ENCODE results near the gene ANKRD6.

Gene ANKRD6

DNA sequence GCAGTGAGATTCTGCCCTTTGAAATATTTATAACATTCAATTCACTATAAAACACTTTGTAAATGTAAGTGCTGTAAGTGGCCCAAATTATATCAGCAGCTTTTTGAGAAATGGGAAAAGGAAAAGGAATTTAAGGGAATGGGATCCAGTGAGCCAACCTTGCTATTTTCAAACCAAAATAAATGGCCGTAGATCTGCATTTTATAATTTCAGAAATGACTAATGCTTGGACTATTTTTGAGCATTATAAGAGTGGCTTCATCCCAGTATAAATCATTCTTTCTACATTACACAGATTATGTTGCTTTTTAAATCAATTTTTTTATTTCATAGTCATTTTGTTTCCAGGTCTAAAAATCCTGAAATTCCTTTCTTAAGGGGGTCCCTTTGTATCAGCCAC, 49.2 kb downstream of the ANKRD6 start:
- no peaks in the 10 kb centered on the region for H3K4me1 ChIP-seq (ENCODE audit: control insufficient read depth, insufficient read depth, low read length)
- no peaks in the 10 kb centered on the region for H3K27me3 ChIP-seq (ENCODE audit: control insufficient read depth, insufficient read depth, low read length)
- H3K36me3 ChIP-seq (ENCODE audit: control insufficient read depth, insufficient read depth, low read length) = no peaks in the 10 kb centered on the region
- no peaks in the 10 kb centered on the region for H3K9me3 ChIP-seq (ENCODE audit: control insufficient read depth, low read length)
- no peak overlapping the region for H3K4me3 ChIP-seq (ENCODE audit: low read length)
- H3K9ac ChIP-seq (ENCODE audit: low read length) = no peak overlapping the region

DNA sequence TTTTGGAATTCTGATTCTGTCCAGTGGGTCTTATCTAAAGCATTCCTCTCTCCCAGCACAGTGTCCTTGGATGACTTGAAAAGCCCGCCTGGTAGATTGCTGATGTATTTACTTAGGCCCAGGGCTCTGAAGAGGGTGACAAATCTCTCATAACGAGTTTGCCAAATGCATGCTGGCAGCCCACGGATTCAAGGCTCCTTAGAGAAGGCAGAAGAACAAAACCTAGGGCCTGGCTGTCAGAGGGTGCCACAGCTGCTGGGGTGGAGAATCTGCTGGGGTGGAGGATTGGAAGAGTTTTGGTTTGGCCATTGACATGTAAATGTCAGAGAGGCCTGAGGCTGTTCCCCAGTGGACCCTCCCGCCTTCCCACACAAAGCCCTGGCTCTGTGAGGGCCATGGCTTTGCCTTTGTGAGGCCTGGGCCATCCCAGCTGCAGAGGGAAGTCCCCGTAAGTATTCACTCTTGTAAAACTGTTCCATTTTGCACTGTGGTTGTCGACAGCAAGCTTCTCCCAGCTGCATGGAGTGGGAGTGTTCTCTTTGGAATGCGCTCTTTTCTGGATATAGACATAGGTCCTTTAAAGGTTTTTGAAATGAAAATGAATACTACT, 50.3 kb downstream of the ANKRD6 start:
- Histone ChIP-seq H3K36me3 (ENCODE audit: control insufficient read depth, insufficient read depth, low read length) (no peaks in the 10 kb centered on the region), H3K4me1 (ENCODE audit: control insufficient read depth, insufficient read depth, low read length) (no peaks in the 10 kb centered on the region), H3K9me3 (ENCODE audit: control insufficient read depth, low read length) (no peaks in the 10 kb centered on the region), H3K9ac (ENCODE audit: low read length) (no peak overlapping the region), H3K27me3 (ENCODE audit: control insufficient read depth, insufficient read depth, low read length) (no peaks in the 10 kb centered on the region), H3K4me3 (ENCODE audit: low read length) (no peak overlapping the region)

DNA sequence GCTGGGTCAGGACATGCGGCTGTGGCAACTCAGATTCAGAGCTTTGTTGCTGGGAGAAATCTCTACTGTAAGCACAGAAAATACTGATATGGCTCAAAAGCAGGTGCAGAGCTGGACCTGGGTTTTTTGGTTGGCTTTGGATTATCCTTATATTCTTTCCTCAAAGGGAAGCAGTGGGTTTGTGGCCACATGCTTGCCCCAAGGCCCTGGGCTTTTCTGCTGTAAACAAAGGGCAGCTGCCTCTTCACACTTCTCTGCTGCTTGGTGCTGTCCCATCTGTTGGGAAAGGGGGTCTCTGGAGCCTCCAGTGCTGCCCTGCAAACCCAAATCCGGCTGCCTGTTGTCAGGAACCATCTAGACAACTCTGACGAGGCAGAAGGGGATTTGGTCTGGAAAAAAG, 52.4 kb downstream of the ANKRD6 start:
- no peaks in the 10 kb centered on the region for H3K9me3 ChIP-seq (ENCODE audit: control insufficient read depth, low read length)
- no peaks in the 10 kb centered on the region for H3K4me1 ChIP-seq (ENCODE audit: control insufficient read depth, insufficient read depth, low read length)
- no peak overlapping the region for H3K9ac ChIP-seq (ENCODE audit: low read length)
- H3K4me3 ChIP-seq (ENCODE audit: low read length) = no peak overlapping the region
- H3K36me3 ChIP-seq (ENCODE audit: control insufficient read depth, insufficient read depth, low read length) = no peaks in the 10 kb centered on the region
- H3K27me3 ChIP-seq (ENCODE audit: control insufficient read depth, insufficient read depth, low read length) = no peaks in the 10 kb centered on the region

DNA sequence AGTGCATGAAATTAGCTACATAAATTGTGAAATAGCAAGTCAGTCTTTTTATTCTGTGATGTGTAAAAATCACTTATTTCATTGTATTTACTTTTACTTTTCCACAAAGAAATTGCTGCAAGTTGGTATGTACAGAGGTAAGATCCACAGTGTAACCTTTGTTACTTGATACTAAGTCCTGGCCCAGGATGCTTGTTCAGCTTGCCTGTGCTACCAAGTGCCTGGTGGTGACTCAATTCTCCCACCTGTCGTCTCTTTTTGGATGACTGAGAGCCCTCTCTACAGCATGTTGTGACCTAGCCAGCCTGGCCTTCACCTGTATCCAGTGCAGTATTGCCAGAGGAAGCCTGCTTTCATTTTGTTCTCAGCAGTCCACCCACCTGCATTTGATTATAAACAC, 54.9 kb downstream of the ANKRD6 start:
- H3K4me1 ChIP-seq (ENCODE audit: control insufficient read depth, insufficient read depth, low read length) = no peaks in the 10 kb centered on the region
- no peaks in the 10 kb centered on the region for H3K9me3 ChIP-seq (ENCODE audit: control insufficient read depth, low read length)
- no peaks in the 10 kb centered on the region for H3K27me3 ChIP-seq (ENCODE audit: control insufficient read depth, insufficient read depth, low read length)
- no peaks in the 10 kb centered on the region for H3K36me3 ChIP-seq (ENCODE audit: control insufficient read depth, insufficient read depth, low read length)
- H3K9ac ChIP-seq (ENCODE audit: low read length) = no peak overlapping the region
- no peak overlapping the region for H3K4me3 ChIP-seq (ENCODE audit: low read length)

DNA sequence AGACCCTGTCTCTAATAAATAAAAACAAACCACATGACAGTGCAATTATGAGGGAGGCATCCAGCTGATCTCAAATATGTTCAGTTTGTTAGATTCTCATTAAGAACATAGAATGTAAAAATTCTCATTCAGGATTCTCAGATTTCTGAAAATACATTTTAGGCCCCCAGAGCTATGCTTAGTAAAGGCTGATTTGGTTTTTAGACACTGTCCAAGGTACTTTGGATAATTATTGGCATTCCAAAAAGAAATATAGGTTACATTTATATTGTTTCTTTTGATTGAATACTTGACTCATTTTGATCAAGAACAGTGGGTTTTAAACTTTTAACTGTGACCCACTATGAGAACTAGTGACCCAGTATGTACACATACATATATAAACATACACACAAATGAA, 55.5 kb downstream of the ANKRD6 start:
- Histone ChIP-seq H3K4me3 (ENCODE audit: low read length) (no peak overlapping the region), H3K27me3 (ENCODE audit: control insufficient read depth, insufficient read depth, low read length) (no peaks in the 10 kb centered on the region), H3K4me1 (ENCODE audit: control insufficient read depth, insufficient read depth, low read length) (no peaks in the 10 kb centered on the region), H3K9ac (ENCODE audit: low read length) (no peak overlapping the region), H3K9me3 (ENCODE audit: control insufficient read depth, low read length) (no peaks in the 10 kb centered on the region), H3K36me3 (ENCODE audit: control insufficient read depth, insufficient read depth, low read length) (no peaks in the 10 kb centered on the region)

DNA sequence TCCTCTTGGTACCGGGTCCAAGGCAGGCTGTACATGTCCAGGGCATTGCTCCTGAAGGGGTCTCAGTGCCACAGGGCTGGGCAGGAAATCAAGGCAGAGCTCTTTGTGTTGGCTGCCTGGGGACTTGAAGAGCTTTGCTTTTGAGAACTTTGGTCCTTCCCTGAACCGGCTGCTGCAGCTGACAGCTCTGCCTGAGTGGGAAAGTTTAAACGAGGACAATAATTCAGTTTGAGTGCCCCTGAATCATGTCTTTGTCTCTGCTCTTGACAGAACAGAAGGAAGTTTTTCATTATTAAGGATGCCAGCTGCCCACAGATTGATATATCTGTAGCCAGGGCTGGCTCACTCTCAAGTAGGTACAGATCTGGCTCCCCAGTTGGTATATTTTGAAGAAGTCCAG, 56.1 kb downstream of the ANKRD6 start:
- no peaks in the 10 kb centered on the region for H3K36me3 ChIP-seq (ENCODE audit: control insufficient read depth, insufficient read depth, low read length)
- no peak overlapping the region for H3K9ac ChIP-seq (ENCODE audit: low read length)
- H3K9me3 ChIP-seq (ENCODE audit: control insufficient read depth, low read length) = no peaks in the 10 kb centered on the region
- H3K4me1 ChIP-seq (ENCODE audit: control insufficient read depth, insufficient read depth, low read length) = no peaks in the 10 kb centered on the region
- no peak overlapping the region for H3K4me3 ChIP-seq (ENCODE audit: low read length)
- no peaks in the 10 kb centered on the region for H3K27me3 ChIP-seq (ENCODE audit: control insufficient read depth, insufficient read depth, low read length)

DNA sequence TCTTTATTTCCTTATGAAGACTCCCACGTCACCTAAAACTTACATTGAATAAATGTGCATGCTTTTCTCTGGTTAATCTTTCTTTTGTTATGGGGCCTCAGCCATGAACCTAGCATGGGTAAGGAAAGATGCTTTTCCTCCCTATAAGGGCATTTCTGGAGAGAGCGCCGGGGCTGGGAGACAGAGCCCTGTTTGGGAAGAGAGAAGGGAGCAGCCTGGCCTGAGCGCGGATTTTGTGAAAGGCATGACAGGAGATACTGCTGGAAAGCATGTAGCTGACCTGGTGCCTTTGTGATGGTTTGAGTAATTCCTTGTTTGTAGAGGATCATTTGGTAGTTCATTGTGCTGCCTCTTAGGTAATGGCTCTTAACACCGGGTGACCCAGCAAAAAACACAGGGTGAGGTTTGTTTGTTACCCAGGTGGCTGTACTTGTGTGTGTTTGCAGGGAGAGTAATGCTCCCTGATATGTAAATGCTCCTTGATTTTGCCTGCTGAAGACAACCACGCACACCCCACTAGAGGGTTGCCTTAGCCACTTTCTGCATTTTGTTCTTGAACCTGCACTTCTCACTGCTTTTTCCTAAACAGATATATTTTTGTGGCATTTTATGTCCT, 59.2 kb downstream of the ANKRD6 start:
- Histone ChIP-seq H3K4me1 (ENCODE audit: control insufficient read depth, insufficient read depth, low read length) (no peaks in the 10 kb centered on the region), H3K36me3 (ENCODE audit: control insufficient read depth, insufficient read depth, low read length) (no peaks in the 10 kb centered on the region), H3K27me3 (ENCODE audit: control insufficient read depth, insufficient read depth, low read length) (no peaks in the 10 kb centered on the region), H3K9ac (ENCODE audit: low read length) (no peak overlapping the region), H3K4me3 (ENCODE audit: low read length) (no peak overlapping the region), H3K9me3 (ENCODE audit: control insufficient read depth, low read length) (no peaks in the 10 kb centered on the region)

DNA sequence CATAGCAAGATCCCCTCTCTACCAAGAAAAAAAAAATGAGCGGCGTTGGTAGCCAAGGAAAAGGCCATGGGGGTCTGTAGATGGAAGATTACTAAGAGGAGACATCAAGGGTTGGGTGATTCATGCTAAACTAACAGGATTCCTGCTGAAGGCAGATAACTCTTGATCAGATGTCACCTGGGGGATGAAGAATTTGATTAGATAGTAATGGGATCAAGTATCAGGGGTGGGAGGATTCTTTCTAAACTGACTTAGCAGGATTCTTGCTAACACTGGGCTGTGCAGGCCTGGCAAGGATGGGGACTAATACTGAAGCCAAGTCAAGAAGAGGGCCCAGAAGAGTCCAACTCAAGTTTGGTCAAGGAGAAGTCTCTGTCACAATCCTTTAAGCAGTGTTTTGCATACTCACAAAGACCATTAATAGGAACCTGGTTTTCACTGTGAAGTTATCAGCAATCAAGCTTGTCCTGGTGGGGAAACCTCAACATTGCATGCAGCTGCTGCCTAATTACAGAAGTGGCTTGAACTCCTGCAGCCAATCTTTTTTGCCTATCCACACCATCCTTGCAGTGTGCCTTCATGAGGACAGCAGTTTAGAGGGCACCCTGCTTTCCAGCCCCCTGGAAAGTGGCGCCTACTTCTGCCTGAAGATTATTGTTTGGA, 61.3 kb downstream of the ANKRD6 start:
- Histone ChIP-seq H3K36me3 (ENCODE audit: control insufficient read depth, insufficient read depth, low read length) (no peaks in the 10 kb centered on the region), H3K27me3 (ENCODE audit: control insufficient read depth, insufficient read depth, low read length) (no peaks in the 10 kb centered on the region), H3K9ac (ENCODE audit: low read length) (no peak overlapping the region), H3K4me1 (ENCODE audit: control insufficient read depth, insufficient read depth, low read length) (no peaks in the 10 kb centered on the region), H3K4me3 (ENCODE audit: low read length) (no peak overlapping the region), H3K9me3 (ENCODE audit: control insufficient read depth, low read length) (no peaks in the 10 kb centered on the region)

DNA sequence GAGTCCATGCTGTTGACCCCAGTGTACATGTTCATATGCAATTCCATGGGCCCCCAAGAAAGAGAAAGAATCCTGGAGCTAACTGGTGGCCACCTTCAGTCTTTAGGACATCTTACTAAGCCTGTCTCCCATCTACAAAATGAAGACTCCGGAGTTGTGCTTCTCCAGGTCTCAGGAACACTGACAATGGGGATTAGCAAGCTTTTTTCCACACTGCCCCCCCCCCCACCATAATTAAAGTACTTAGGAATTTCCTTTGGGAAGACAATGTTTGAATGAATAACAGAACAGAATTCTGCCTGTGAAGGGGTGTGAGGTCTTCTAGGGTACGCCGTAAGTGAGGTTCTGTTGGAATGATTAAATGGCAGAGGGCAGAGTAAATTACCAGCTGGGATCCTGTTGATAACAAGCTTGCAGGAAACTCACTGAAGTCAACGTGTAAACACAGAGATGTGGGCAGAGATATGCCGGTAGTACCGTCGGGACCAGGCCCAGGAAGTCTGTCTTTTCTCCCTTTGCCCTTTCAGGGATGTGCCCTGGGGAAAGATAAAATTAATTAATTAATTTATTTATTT, 63.1 kb downstream of the ANKRD6 start:
- Histone ChIP-seq H3K36me3 (ENCODE audit: control insufficient read depth, insufficient read depth, low read length) (no peaks in the 10 kb centered on the region), H3K4me1 (ENCODE audit: control insufficient read depth, insufficient read depth, low read length) (no peaks in the 10 kb centered on the region), H3K9ac (ENCODE audit: low read length) (no peak overlapping the region), H3K9me3 (ENCODE audit: control insufficient read depth, low read length) (no peaks in the 10 kb centered on the region), H3K27me3 (ENCODE audit: control insufficient read depth, insufficient read depth, low read length) (no peaks in the 10 kb centered on the region), H3K4me3 (ENCODE audit: low read length) (no peak overlapping the region)

DNA sequence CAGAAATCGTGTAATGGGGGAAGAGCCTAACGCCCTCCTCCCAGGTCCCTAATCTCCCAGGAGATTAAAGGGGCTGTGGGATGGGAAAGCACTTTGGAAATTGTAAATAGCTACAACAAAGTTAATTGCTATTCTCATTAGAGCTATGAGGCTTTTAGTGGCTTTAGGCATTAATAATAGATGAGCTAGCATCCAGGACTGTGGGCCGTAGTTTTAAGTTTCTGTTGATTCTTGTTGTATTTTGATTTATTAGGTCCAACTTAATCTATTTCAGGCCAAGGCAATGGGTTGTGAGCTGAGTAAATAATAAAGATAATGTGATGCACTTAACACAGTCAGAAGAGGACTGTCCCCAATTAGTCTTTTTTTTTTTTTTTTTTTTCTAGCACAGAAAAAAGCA, 67.7 kb downstream of the ANKRD6 start:
- Histone ChIP-seq H3K9ac (ENCODE audit: low read length) (no peak overlapping the region), H3K9me3 (ENCODE audit: control insufficient read depth, low read length) (no peaks in the 10 kb centered on the region), H3K36me3 (ENCODE audit: control insufficient read depth, insufficient read depth, low read length) (no peaks in the 10 kb centered on the region), H3K4me1 (ENCODE audit: control insufficient read depth, insufficient read depth, low read length) (no peaks in the 10 kb centered on the region), H3K4me3 (ENCODE audit: low read length) (no peak overlapping the region), H3K27me3 (ENCODE audit: control insufficient read depth, insufficient read depth, low read length) (no peaks in the 10 kb centered on the region)

DNA sequence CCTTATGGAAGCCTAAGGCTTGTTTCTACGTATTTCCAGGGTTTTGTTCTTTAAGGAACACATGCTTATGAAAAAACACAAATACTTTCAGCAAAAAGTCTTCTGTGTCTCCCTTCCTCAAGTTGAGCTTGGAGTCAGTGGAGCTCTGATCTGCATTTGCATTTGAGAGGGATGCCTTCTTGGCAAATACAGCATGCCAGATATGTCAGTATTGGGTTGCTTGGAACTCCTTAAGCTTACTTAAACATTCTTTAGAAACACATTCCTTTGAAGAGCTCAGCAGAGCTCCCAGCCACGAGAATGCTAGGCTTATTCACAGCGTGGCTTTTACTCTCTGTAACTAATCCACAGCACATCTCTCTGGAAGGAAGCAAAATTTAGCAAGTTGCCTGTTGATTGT, 68.3 kb downstream of the ANKRD6 start:
- H3K4me1 ChIP-seq (ENCODE audit: control insufficient read depth, insufficient read depth, low read length) = no peaks in the 10 kb centered on the region
- H3K9ac ChIP-seq (ENCODE audit: low read length) = no peak overlapping the region
- no peaks in the 10 kb centered on the region for H3K36me3 ChIP-seq (ENCODE audit: control insufficient read depth, insufficient read depth, low read length)
- no peaks in the 10 kb centered on the region for H3K9me3 ChIP-seq (ENCODE audit: control insufficient read depth, low read length)
- H3K4me3 ChIP-seq (ENCODE audit: low read length) = no peak overlapping the region
- H3K27me3 ChIP-seq (ENCODE audit: control insufficient read depth, insufficient read depth, low read length) = no peaks in the 10 kb centered on the region

DNA sequence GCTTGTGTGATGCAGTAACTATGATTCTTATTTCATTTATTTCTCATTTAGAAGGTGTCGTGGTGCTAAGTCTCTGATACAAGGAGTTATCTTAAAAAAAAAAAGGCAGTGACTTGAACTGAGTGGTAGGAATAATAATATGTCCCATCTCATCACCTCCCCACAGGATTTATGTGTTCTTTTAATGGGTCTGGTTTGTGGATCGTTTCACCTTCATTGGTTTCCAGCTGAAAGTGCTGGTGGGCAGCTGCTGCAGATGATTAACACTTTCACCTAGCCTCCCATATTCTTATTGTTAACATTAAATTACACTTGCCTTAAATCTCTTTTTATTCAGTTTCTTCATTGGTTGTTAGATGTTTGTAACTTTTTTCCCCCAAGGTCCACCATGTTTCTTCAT, 68.8 kb downstream of the ANKRD6 start:
- Histone ChIP-seq H3K9me3 (ENCODE audit: control insufficient read depth, low read length) (no peaks in the 10 kb centered on the region), H3K4me1 (ENCODE audit: control insufficient read depth, insufficient read depth, low read length) (peaks cover 4% of the 10 kb centered on the region), H3K27me3 (ENCODE audit: control insufficient read depth, insufficient read depth, low read length) (no peaks in the 10 kb centered on the region), H3K4me3 (ENCODE audit: low read length) (no peak overlapping the region), H3K36me3 (ENCODE audit: control insufficient read depth, insufficient read depth, low read length) (no peaks in the 10 kb centered on the region), H3K9ac (ENCODE audit: low read length) (no peak overlapping the region)
